Brain microvascular endothelial cell (primary cell): ENCODE measurements around the gene CYP4A22.

Experiments used
- DNase-seq: peaks from one replicate; pipeline ENCODE4 v3.0.0-alpha.2; 2020
- H3K27ac ChIP-seq: fragments of 250-450 bp; sonication (Bioruptor Pico); 2 replicates; pipeline ENCODE4 v1.5.1; 2020; ENCODE audit warnings: mild to moderate bottlenecking, moderate library complexity
- H3K27me3 ChIP-seq: fragments of 250-450 bp; sonication (Bioruptor Pico); replicated peaks from 2 replicates; pipeline ENCODE4 v1.5.1; 2020; ENCODE audit warnings: mild to moderate bottlenecking
- H3K36me3 ChIP-seq: fragments of 250-450 bp; sonication (Bioruptor Pico); replicated peaks from 2 replicates; pipeline ENCODE4 v1.5.1; 2020; ENCODE audit warnings: mild to moderate bottlenecking
- H3K4me3 ChIP-seq: 2 replicates; pipeline ENCODE4 v1.5.1; 2011; ENCODE audit warnings: low read depth, mild to moderate bottlenecking, control low read depth, low read length, moderate library complexity
- in situ Hi-C: cut with HindIII; loops from 2 replicates; pipeline ENCODE4 v1.10.0; 2017; ENCODE audit warnings: low sequenced_read_pairs, low pct_ligation_motif_present
- TF ChIP-seq, protein P1 (sequence below): IDR thresholded peaks from 2 replicates; pipeline ENCODE4 v1.5.1; 2011; ENCODE audit warnings: low read depth, mild to moderate bottlenecking, moderate library complexity, low read length, control low read depth, inconsistent platforms; ENCODE audit errors: missing control alignments

Gene CYP4A22

DNA sequence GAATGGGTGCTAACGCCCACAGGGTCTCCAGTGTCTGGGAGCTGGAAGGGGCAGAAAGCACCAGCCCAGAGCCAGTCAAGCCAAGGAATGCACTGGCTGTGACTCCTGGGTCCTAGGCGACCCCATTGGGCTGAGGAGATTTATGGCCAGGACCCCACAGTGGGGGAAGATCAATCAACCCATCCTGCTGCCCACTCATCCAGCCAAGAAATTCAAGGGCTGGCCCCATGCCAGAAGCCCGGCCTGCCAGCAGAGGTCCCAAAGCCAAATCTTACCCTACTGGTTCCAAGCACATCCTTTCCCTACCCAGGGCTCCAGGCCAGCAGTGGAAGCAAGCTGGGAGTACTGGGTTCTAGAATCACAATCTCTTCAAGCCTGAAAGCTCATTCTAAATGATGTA, 59.4 kb downstream of the CYP4A22 start:
- in situ Hi-C loops, result no loop called here
- TF ChIP-seq, protein P1, sequence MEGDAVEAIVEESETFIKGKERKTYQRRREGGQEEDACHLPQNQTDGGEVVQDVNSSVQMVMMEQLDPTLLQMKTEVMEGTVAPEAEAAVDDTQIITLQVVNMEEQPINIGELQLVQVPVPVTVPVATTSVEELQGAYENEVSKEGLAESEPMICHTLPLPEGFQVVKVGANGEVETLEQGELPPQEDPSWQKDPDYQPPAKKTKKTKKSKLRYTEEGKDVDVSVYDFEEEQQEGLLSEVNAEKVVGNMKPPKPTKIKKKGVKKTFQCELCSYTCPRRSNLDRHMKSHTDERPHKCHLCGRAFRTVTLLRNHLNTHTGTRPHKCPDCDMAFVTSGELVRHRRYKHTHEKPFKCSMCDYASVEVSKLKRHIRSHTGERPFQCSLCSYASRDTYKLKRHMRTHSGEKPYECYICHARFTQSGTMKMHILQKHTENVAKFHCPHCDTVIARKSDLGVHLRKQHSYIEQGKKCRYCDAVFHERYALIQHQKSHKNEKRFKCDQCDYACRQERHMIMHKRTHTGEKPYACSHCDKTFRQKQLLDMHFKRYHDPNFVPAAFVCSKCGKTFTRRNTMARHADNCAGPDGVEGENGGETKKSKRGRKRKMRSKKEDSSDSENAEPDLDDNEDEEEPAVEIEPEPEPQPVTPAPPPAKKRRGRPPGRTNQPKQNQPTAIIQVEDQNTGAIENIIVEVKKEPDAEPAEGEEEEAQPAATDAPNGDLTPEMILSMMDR, result no peak
- no peak for DNase-seq
- H3K27me3 ChIP-seq, result peaks cover 6% of the 10 kb centered on the region
- no peaks in the 10 kb centered on the region for H3K36me3 ChIP-seq
- no peak overlapping the region for H3K4me3 ChIP-seq
- no peak overlapping the region for H3K27ac ChIP-seq

DNA sequence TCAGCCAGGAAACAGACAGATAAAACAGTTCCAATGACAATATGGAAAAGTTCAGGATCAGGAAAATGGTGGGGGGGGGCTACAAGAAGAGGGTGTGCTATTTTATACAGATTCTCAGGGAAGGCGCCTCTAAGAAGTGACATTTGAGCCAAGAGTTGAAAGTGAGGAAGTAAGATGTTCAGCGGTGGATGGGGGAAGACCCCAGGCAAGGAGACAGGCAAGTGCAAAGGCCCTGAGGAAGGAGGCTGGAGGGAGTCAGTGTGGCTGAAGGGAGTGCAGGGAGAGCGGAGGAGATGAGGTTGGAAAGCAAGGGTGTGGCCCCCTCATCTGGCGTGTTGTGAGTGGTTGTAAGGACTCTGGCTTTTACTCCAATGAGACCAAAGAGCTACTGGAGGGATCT, 61.0 kb downstream of the CYP4A22 start:
- Histone ChIP-seq H3K36me3 (no peaks in the 10 kb centered on the region), H3K27ac (no peak overlapping the region), H3K4me3 (no peak overlapping the region), H3K27me3 (peaks cover 6% of the 10 kb centered on the region)
- in situ Hi-C loops, result no loop called here
- TF ChIP-seq, protein P1, result no peak
- no peak for DNase-seq
